HepG2 (cell line): ENCODE results near the gene PAX4. TPM values are rescaled to one million over a fixed set of nuclear protein-coding genes. Genes with fewer than 3 reads are reported as not detected.
A peak's percentile ranks its signal among the peaks of the same experiment; 100 is the strongest.

Experiments used
- ATAC-seq: fragments of 200-7000 bp; cut with Tn5 transposase; 3 replicates; pipeline ENCODE4 v1.9.1; 2020; ENCODE audit warnings: mild to moderate bottlenecking, moderate library complexity
- BruUV-seq: library from RNA; stranded (reverse); fragments of 400-500 nt; replicated peaks from 2 replicates; lab custom pipeline; 2021; lab: Mats Ljungman, UMichigan
- CTCF ChIA-PET: fragments of 300-600 bp; formaldehyde crosslinking; extraction: SDS; loops from one replicate; lab custom pipeline; 2021; ENCODE audit warnings: low total read pairs, inconsistent platforms, low intra/inter-chr PET ratio; lab: Yijun Ruan, JAX
- POLR2A ChIA-PET: fragments of 350-600 bp; sonication (Branson Sonifier 250); formaldehyde crosslinking; loops from one replicate; lab custom pipeline; 2020; ENCODE audit warnings: antibody characterized with exemption, inconsistent platforms; lab: Yijun Ruan, JAX
- DNase-seq: peaks from one replicate; pipeline ENCODE4 v3.0.0-alpha.2; 2015; ENCODE audit warnings: low spot score
- FAIRE-seq: peaks from 3 replicates; lab custom pipeline; 2011; peaks lifted over from hg19 to GRCh38; lab: Jason Lieb, UNC
- H2AFZ ChIP-seq: one replicate; pipeline ENCODE4 v1.6.1; 2011; ENCODE audit warnings: low read length, inconsistent platforms
- H3K27ac ChIP-seq: fragments of 300-600 bp; 3 replicates; pipeline ENCODE4 v1.8.0; 2011; ENCODE audit warnings: mixed run types, mild to moderate bottlenecking, mixed read lengths, low read length, inconsistent platforms; ENCODE audit not compliant: insufficient read depth; ENCODE audit errors: extremely low read length
- H3K27me3 ChIP-seq, 2 experiments: fragments of 200-600 bp in 1 of 2; 2 replicates in 1 of 2; 3 replicates in 1 of 2; pipeline versions ENCODE4 v1.6.0 to v1.8.0; 2011; ENCODE audit warnings: low read length in 2 of 2, mild to moderate bottlenecking in 2 of 2, moderate library complexity in 2 of 2, inconsistent platforms in 1 of 2; ENCODE audit not compliant: insufficient read depth in 2 of 2, control insufficient read depth in 1 of 2
- H3K36me3 ChIP-seq, 2 experiments: fragments of 200-600 bp in 1 of 2; replicated peaks in 1 of 2; 2 replicates in 1 of 2; 3 replicates in 1 of 2; pipeline versions ENCODE4 v1.5.1 to v1.8.0; 2011; ENCODE audit warnings: low read length in 2 of 2, inconsistent platforms in 1 of 2; ENCODE audit not compliant: insufficient read depth in 2 of 2, control insufficient read depth in 1 of 2
- H3K4me1 ChIP-seq: 2 replicates; pipeline ENCODE4 v1.5.1; 2012; ENCODE audit warnings: low read length, inconsistent platforms; ENCODE audit not compliant: insufficient read depth
- H3K4me2 ChIP-seq: 2 replicates; pipeline ENCODE4 v1.6.0; 2011; ENCODE audit warnings: low read depth, low read length, inconsistent platforms
- H3K4me3 ChIP-seq, 3 experiments: fragments of 200-600 bp in 1 of 3; sonication (generic), shearing (Covaris generic) in 1 of 3; replicated peaks in 1 of 3; 2 replicates each; pipeline ENCODE4 v1.5.1; 2011 to 2016; ENCODE audit warnings: low read length in 3 of 3, inconsistent platforms in 2 of 3, low read depth in 2 of 3, mild to moderate bottlenecking in 2 of 3, control low read depth in 1 of 3, mixed read lengths in 1 of 3; ENCODE audit not compliant: insufficient read depth in 1 of 3
- H3K79me2 ChIP-seq: one replicate; pipeline ENCODE4 v1.6.1; 2011; ENCODE audit warnings: low read length, inconsistent platforms; ENCODE audit not compliant: insufficient read depth
- H3K9ac ChIP-seq: 2 replicates; pipeline ENCODE4 v1.6.0; 2011; ENCODE audit warnings: mild to moderate bottlenecking, low read depth, low read length, inconsistent platforms; ENCODE audit not compliant: insufficient read depth
- H3K9me3 ChIP-seq: 2 replicates; pipeline ENCODE4 v1.5.1; 2012; ENCODE audit warnings: mild to moderate bottlenecking, low read length
- H4K20me1 ChIP-seq: 2 replicates; pipeline ENCODE4 v1.6.0; 2011; ENCODE audit warnings: inconsistent platforms, mild to moderate bottlenecking, low read length, moderate library complexity; ENCODE audit not compliant: insufficient read depth
- ARID5B ChIP-seq: IDR thresholded peaks from 2 replicates; pipeline ENCODE4 v1.4.0; 2020; ENCODE audit warnings: mild to moderate bottlenecking, missing genetic modification reagents
- ATF2 ChIP-seq: sonication (generic); formaldehyde crosslinking; IDR thresholded peaks from 2 replicates; pipeline ENCODE4 v1.4.0; 2020; ENCODE audit warnings: missing genetic modification reagents
- FOXO1 ChIP-seq: sonication (generic); formaldehyde crosslinking; IDR thresholded peaks from 2 replicates; pipeline ENCODE4 v1.4.0; 2020; ENCODE audit warnings: missing genetic modification reagents
- HDAC6 ChIP-seq: fragments of 200-600 bp; sonication (generic); IDR thresholded peaks from 2 replicates; pipeline ENCODE4 v1.7.0; 2017; ENCODE audit warnings: mild to moderate bottlenecking, antibody characterized with exemption, low read length, low read depth
- HOXA3 ChIP-seq: sonication (generic); formaldehyde crosslinking; IDR thresholded peaks from 2 replicates; pipeline ENCODE4 v1.5.0; 2020; ENCODE audit warnings: missing genetic modification reagents
- HOXA5 ChIP-seq: sonication (generic); formaldehyde crosslinking; IDR thresholded peaks from 2 replicates; pipeline ENCODE4 v1.4.0; 2020; ENCODE audit warnings: missing genetic modification reagents
- HOXA9 ChIP-seq: sonication (generic); formaldehyde crosslinking; IDR thresholded peaks from 2 replicates; pipeline ENCODE4 v1.8.1; 2022; ENCODE audit warnings: missing genetic modification reagents, mild to moderate bottlenecking, moderate library complexity, borderline replicate concordance
- HOXD1 ChIP-seq: sonication (generic); formaldehyde crosslinking; IDR thresholded peaks from 2 replicates; pipeline ENCODE4 v1.5.0; 2020; ENCODE audit warnings: missing genetic modification reagents
- MEIS1 ChIP-seq: sonication (generic); formaldehyde crosslinking; IDR thresholded peaks from 2 replicates; pipeline ENCODE4 v1.9.0; 2021; ENCODE audit warnings: mild to moderate bottlenecking, missing genetic modification reagents, moderate library complexity, borderline replicate concordance
- MEIS2 ChIP-seq: sonication (generic); formaldehyde crosslinking; IDR thresholded peaks from 2 replicates; pipeline ENCODE4 v1.9.0; 2021; ENCODE audit warnings: mild to moderate bottlenecking, missing genetic modification reagents
- MXD1 ChIP-seq: sonication (generic); formaldehyde crosslinking; IDR thresholded peaks from 2 replicates; pipeline ENCODE4 v1.4.0; 2020; ENCODE audit warnings: mild to moderate bottlenecking, missing genetic modification reagents
- NCOA1 ChIP-seq: sonication (generic); formaldehyde crosslinking; IDR thresholded peaks from 2 replicates; pipeline ENCODE4 v1.9.0; 2021; ENCODE audit warnings: missing genetic modification reagents
- TFDP2 ChIP-seq: sonication (generic); formaldehyde crosslinking; IDR thresholded peaks from 2 replicates; pipeline ENCODE4 v1.4.0; 2020; ENCODE audit warnings: missing genetic modification reagents
- ZMYM3 ChIP-seq: sonication (generic); formaldehyde crosslinking; IDR thresholded peaks from 2 replicates; pipeline ENCODE4 v1.5.1; 2020; ENCODE audit warnings: mild to moderate bottlenecking, missing genetic modification reagents
- ZNF292 ChIP-seq: sonication (generic); formaldehyde crosslinking; IDR thresholded peaks from 2 replicates; pipeline ENCODE4 v1.8.1; 2022; ENCODE audit warnings: mild to moderate bottlenecking, low read depth, missing genetic modification reagents, borderline replicate concordance
- ZNF589 ChIP-seq: sonication (generic); formaldehyde crosslinking; conservative IDR thresholded peaks from 2 replicates; pipeline ENCODE4 v1.8.0; 2022; ENCODE audit warnings: mild to moderate bottlenecking, moderate library complexity, missing genetic modification reagents
- ZNF605 ChIP-seq: sonication (generic); formaldehyde crosslinking; IDR thresholded peaks from 2 replicates; pipeline ENCODE4 v1.8.0; 2022; ENCODE audit warnings: mild to moderate bottlenecking, missing genetic modification reagents
- ZNF782 ChIP-seq: sonication (generic); formaldehyde crosslinking; IDR thresholded peaks from 2 replicates; pipeline ENCODE4 v1.4.0; 2020; ENCODE audit warnings: missing genetic modification reagents, mild to moderate bottlenecking, borderline replicate concordance
- whole genome bisulfite sequencing: methylation state at CpG from one replicate; pipeline ENCODE4 v1.1.6; 2017; ENCODE audit warnings: low lambda C conversion rate; 5-methylcytosine and 5-hydroxymethylcytosine counted together
- in situ Hi-C: cut with HindIII; loops from 2 replicates; pipeline ENCODE4 v1.10.0; 2017; ENCODE audit warnings: low pct_unique_long_range_greater_than_20kb; ENCODE audit not compliant: extremely low pct_ligation_motif_present
- intact Hi-C: fragments of 100-400 bp; cut with micrococcal nuclease; formaldehyde crosslinking; loops from one replicate; pipeline ENCODE4 v1.10.0; 2022; ENCODE audit not compliant: unreplicated experiment
- polyA plus RNA-seq, 8 experiments: library from polyadenylated mRNA; depleted of rRNA in 3 of 8; stranded (reverse) in 7 of 8; unstranded in 1 of 8; fragments of >200 nt; fragmentation: Illumina TruSeq in 4 of 8; extraction: Trizol in 4 of 8; gene quantifications; 2 replicates each; pipeline versions ENCODE4 v1.2.1 to v1.2.3, GENCODE V29; 2011 to 2016; ENCODE audit warnings: low read depth in 4 of 8, missing spikeins in 1 of 8, mixed read lengths in 1 of 8; ENCODE audit not compliant: insufficient read depth in 1 of 8
- total RNA-seq, 5 experiments: library from RNA; depleted of rRNA; stranded (reverse); fragments of >200 nt; fragmentation: Illumina TruSeq; extraction: Trizol; gene quantifications; 2 replicates each; pipeline ENCODE4 v1.2.3, GENCODE V29; 2016; ENCODE audit warnings: low read depth in 1 of 5

The PAX4 gene
- total and polyA plus RNA-seq, 2 of the 13 experiments (the other 11 are each of a cell fraction or from before 2014, with no cell fraction given): not detected

GRCh38 chr7:127635659-127636285, 17.8 kb upstream of the PAX4 start:
- H3K27me3 ChIP-seq: no peaks in the 10 kb centered on the region; a peak in 2 of 5 replicates
- WGBS: 2% methylated on average over 3 of the region's 3 CpGs
- no peak overlapping the region for H3K9ac ChIP-seq
- H3K4me2 ChIP-seq: no peak overlapping the region
- POLR2A ChIA-PET: no interaction called here
- ATAC-seq: peak; percentile 73
- no peaks in the 10 kb centered on the region for H3K9me3 ChIP-seq
- H3K36me3 ChIP-seq: no peaks in the 10 kb centered on the region
- no peak for FAIRE-seq
- H2AFZ ChIP-seq: no peak overlapping the region
- H3K4me3 ChIP-seq: no peak overlapping the region
- no peaks in the 10 kb centered on the region for H4K20me1 ChIP-seq
- no peaks in the 10 kb centered on the region for H3K79me2 ChIP-seq
- in situ Hi-C loops (no loop called here), intact Hi-C loops (no loop called here)
- CTCF ChIA-PET: no interaction called here
- no TSS peak for BruUV-seq
- H3K4me1 ChIP-seq: peaks cover 7% of the 10 kb centered on the region; the same call in 1 of the 2 replicates
- DNase-seq: no peak
- H3K27ac ChIP-seq: no peak overlapping the region
- no peak for TF ChIP-seq ATF2 (CRISPR knock-in tag)
- TF ChIP-seq MXD1 (CRISPR knock-in tag): no peak
- peak; percentile 94 for TF ChIP-seq HOXD1 (CRISPR knock-in tag)
- TF ChIP-seq FOXO1: no peak
- TF ChIP-seq NCOA1: no peak
- no peak for TF ChIP-seq HOXA3 (CRISPR knock-in tag)
- TF ChIP-seq MEIS1 (CRISPR knock-in tag): peak; percentile 60; the same call in 1 of the 2 replicates
- TF ChIP-seq ZNF782 (CRISPR knock-in tag): no peak
- no peak for TF ChIP-seq ZNF589 (CRISPR knock-in tag)
- no peak for TF ChIP-seq ZNF605
- TF ChIP-seq HDAC6: no peak
- TF ChIP-seq MEIS2: peak; percentile 75
- no peak for TF ChIP-seq TFDP2 (CRISPR knock-in tag)
- no peak for TF ChIP-seq ARID5B (CRISPR knock-in tag)
- TF ChIP-seq HOXA5 (CRISPR knock-in tag): peak; percentile 94
- TF ChIP-seq ZMYM3: no peak
- TF ChIP-seq ZNF292: no peak
- no peak for TF ChIP-seq HOXA9
